GM18861 (cell line): Measurements from ENCODE around the gene GFPT2.

Source experiments
- ATAC-seq: cut with Tn5 transposase; IDR thresholded peaks from one replicate; pipeline ENCODE4 v1.9.1; 2021; ENCODE audit not compliant: unreplicated experiment

Gene GFPT2

GRCh38 chr5:180287868-180288267 is 65.3 kb downstream of the GFPT2 start:
- no peak for ATAC-seq

- ATAC-seq, result no peak
Measured at GRCh38 chr5:180287404-180287803, 65.7 kb downstream of the GFPT2 start.

- no peak for ATAC-seq
Measured at GRCh38 chr5:180284149-180284548, 69.0 kb downstream of the GFPT2 start.

GRCh38 chr5:180283026-180283615 is 70.0 kb downstream of the GFPT2 start:
- ATAC-seq, result no peak

- ATAC-seq, result no peak
Measured at GRCh38 chr5:180282281-180282680, 70.9 kb downstream of the GFPT2 start.

- no peak for ATAC-seq
Measured at GRCh38 chr5:180281706-180282105, 71.4 kb downstream of the GFPT2 start.

GRCh38 chr5:180274695-180275094 is 78.4 kb downstream of the GFPT2 start:
- ATAC-seq, result no peak

GRCh38 chr5:180271221-180271620 is 81.9 kb downstream of the GFPT2 start:
- no peak for ATAC-seq

- no peak for ATAC-seq
Measured at GRCh38 chr5:180259260-180259611, 93.9 kb downstream of the GFPT2 start.

GRCh38 chr5:180253036-180253824 is 99.9 kb downstream of the GFPT2 start:
- ATAC-seq, result no peak

- no peak for ATAC-seq
Measured at GRCh38 chr5:180251887-180252286, 101.2 kb downstream of the GFPT2 start.

- no peak for ATAC-seq
Measured at GRCh38 chr5:180251141-180251540, 102.0 kb downstream of the GFPT2 start.
